K562 (cell line): ENCODE results near the gene PFKP. TPM values are rescaled to one million over a fixed set of nuclear protein-coding genes. Genes with fewer than 3 reads are reported as not detected.

ENCODE experiments used
- ATAC-seq: fragments of 200-7000 bp; cut with Tn5 transposase; 3 replicates; pipeline ENCODE4 v1.9.1; 2020; ENCODE audit warnings: moderate library complexity
- BruUV-seq: library from RNA; stranded (reverse); fragments of 400-500 nt; replicated peaks from 2 replicates; lab custom pipeline; 2021; lab: Mats Ljungman, UMichigan
- CTCF ChIA-PET: fragments of 300-600 bp; formaldehyde crosslinking; extraction: SDS; loops from one replicate; lab custom pipeline; 2021; ENCODE audit warnings: low intra/inter-chr PET ratio; lab: Yijun Ruan, JAX
- POLR2A ChIA-PET: fragments of 300-600, 350-650 bp; sonication (Branson Sonifier 250); formaldehyde crosslinking; extraction: SDS; loops from one replicate; lab custom pipeline; 2021; ENCODE audit warnings: antibody characterized with exemption, inconsistent platforms; lab: Yijun Ruan, JAX
- DNase-seq, 4 experiments: peaks; one replicate each; pipeline versions ENCODE4 v3.0.0 to v3.0.0-alpha.2; 2011 to 2018; ENCODE audit warnings: low spot score in 3 of 4, mixed read lengths in 3 of 4; ENCODE audit errors: extremely low read depth in 1 of 4
- FAIRE-seq: peaks from 2 replicates; lab custom pipeline; 2011; peaks lifted over from hg19 to GRCh38; lab: Jason Lieb, UNC
- H2AFZ ChIP-seq: 2 replicates; pipeline ENCODE4 v1.6.0; 2011; ENCODE audit warnings: low read depth, low read length, control low read depth, inconsistent platforms
- H3K27ac ChIP-seq: fragments of 200-600 bp; 3 replicates; pipeline ENCODE4 v1.8.0; 2011; ENCODE audit warnings: low read depth, mild to moderate bottlenecking, control low read depth, inconsistent platforms, low read length, moderate library complexity, mixed read lengths; ENCODE audit errors: extremely low read depth
- H3K27me3 ChIP-seq, 2 experiments: fragments of 300-600 bp in 1 of 2; 2 replicates in 1 of 2; 3 replicates in 1 of 2; pipeline versions ENCODE4 v1.6.0 to v1.8.0; 2011; ENCODE audit warnings: inconsistent platforms in 2 of 2, low read length in 2 of 2, mild to moderate bottlenecking in 1 of 2, mixed read lengths in 1 of 2, moderate library complexity in 1 of 2; ENCODE audit not compliant: control insufficient read depth in 2 of 2, insufficient read depth in 2 of 2
- H3K36me3 ChIP-seq: fragments of 300-600 bp; 3 replicates; pipeline ENCODE4 v1.8.0; 2011; ENCODE audit warnings: mild to moderate bottlenecking, low read length, inconsistent platforms; ENCODE audit not compliant: control insufficient read depth, insufficient read depth
- H3K4me1 ChIP-seq, 2 experiments: fragments of 200-600 bp in 1 of 2; replicated peaks in 1 of 2; 2 replicates in 1 of 2; 3 replicates in 1 of 2; pipeline versions ENCODE4 v1.5.1 to v1.8.0; 2011; ENCODE audit warnings: inconsistent platforms in 2 of 2, low read length in 2 of 2, mild to moderate bottlenecking in 1 of 2, mixed read lengths in 1 of 2, moderate library complexity in 1 of 2; ENCODE audit not compliant: control insufficient read depth in 2 of 2, insufficient read depth in 2 of 2
- H3K4me2 ChIP-seq: 2 replicates; pipeline ENCODE4 v1.6.1; 2011; ENCODE audit warnings: low read length, control low read depth, inconsistent platforms, mixed read lengths; ENCODE audit not compliant: insufficient read depth
- H3K4me3 ChIP-seq: fragments of 200-600 bp; sonication (generic), shearing (Covaris generic); 2 replicates; pipeline ENCODE4 v1.5.1; 2016; ENCODE audit warnings: control low read depth, inconsistent platforms
- H3K79me2 ChIP-seq: fragments of 200-600 bp; 3 replicates; pipeline ENCODE4 v1.8.0; 2011; ENCODE audit warnings: low read length, inconsistent platforms; ENCODE audit not compliant: control insufficient read depth, insufficient read depth
- H3K9ac ChIP-seq, 2 experiments: 2 replicates each; pipeline versions ENCODE4 v1.6.0 to v1.6.1; 2011; ENCODE audit warnings: low read depth in 2 of 2, low read length in 2 of 2, control low read depth in 1 of 2, inconsistent platforms in 1 of 2, mild to moderate bottlenecking in 1 of 2, mixed read lengths in 1 of 2; ENCODE audit not compliant: insufficient read depth in 1 of 2
- H3K9me1 ChIP-seq: one replicate; pipeline ENCODE4 v1.6.0; 2011; ENCODE audit warnings: inconsistent platforms, mild to moderate bottlenecking, low read length, moderate library complexity; ENCODE audit not compliant: control insufficient read depth, insufficient read depth
- H3K9me3 ChIP-seq: replicated peaks from 2 replicates; pipeline ENCODE4 v1.5.1; 2011; ENCODE audit warnings: low read depth, low read length, inconsistent platforms; ENCODE audit not compliant: control insufficient read depth, insufficient read depth
- H4K20me1 ChIP-seq: replicated peaks from 2 replicates; pipeline ENCODE4 v1.6.1; 2011; ENCODE audit warnings: low read length, inconsistent platforms, mixed read lengths; ENCODE audit not compliant: control insufficient read depth, insufficient read depth
- ATF1 ChIP-seq, 2 experiments: fragments of 450-650 bp in 1 of 2; IDR thresholded peaks; 2 replicates each; pipeline ENCODE4 v1.6.1; 2016; ENCODE audit warnings: missing compliant biosample characterization in 1 of 2, missing genetic modification characterization in 1 of 2
- JUNB ChIP-seq: fragments of 450-650 bp; formaldehyde crosslinking; conservative IDR thresholded peaks from 2 replicates; pipeline ENCODE4 v1.4.0; 2020; ENCODE audit warnings: mild to moderate bottlenecking
- MYNN ChIP-seq, 2 experiments: sonication (generic); formaldehyde crosslinking in 1 of 2; IDR thresholded peaks; 2 replicates each; pipeline versions ENCODE4 v1.5.0 to v1.6.1; 2016 to 2020; ENCODE audit warnings: antibody characterized with exemption in 1 of 2, missing genetic modification reagents in 1 of 2
- PTRF ChIP-seq: fragments of 450-650 bp; IDR thresholded peaks from 2 replicates; pipeline ENCODE4 v1.6.1; 2016; ENCODE audit warnings: mild to moderate bottlenecking, missing genetic modification characterization, missing compliant biosample characterization
- ZNF316 ChIP-seq: fragments of 450-650 bp; IDR thresholded peaks from 2 replicates; pipeline ENCODE4 v1.6.1; 2016
- WGBS: fragments of 100-300 bp; shearing (Covaris generic); methylation state at CpG from one replicate; pipeline ENCODE4 v1.1.6; 2016; ENCODE audit warnings: low coverage, mixed read lengths; ENCODE audit not compliant: insufficient coverage; ENCODE audit errors: missing lambda C conversion rate; 5-methylcytosine and 5-hydroxymethylcytosine counted together
- in situ Hi-C: fragments of 300-500 bp; cut with MboI; formaldehyde crosslinking; loops from 4 replicates; pipeline ENCODE4 v1.15.0; 2018; ENCODE audit warnings: inconsistent platforms, mixed read lengths
- intact Hi-C: fragments of 100-400 bp; cut with micrococcal nuclease; formaldehyde crosslinking; loops from 2 replicates; pipeline ENCODE4 v1.14.2; 2022
- polyA plus RNA-seq, 8 experiments: library from polyadenylated mRNA; depleted of rRNA in 4 of 8; stranded (reverse) in 5 of 8; unstranded in 3 of 8; fragments of >200 nt; fragmentation: Nextera tagmentation in 2 of 8; fragmentation: Illumina TruSeq in 1 of 8; extraction: Ambion mirVana in 2 of 8; extraction: Trizol in 1 of 8; gene quantifications; 2 replicates each; pipeline versions ENCODE4 v1.2.1 to v1.2.3, GENCODE V29; 2011 to 2014; ENCODE audit warnings: inconsistent platforms in 1 of 8, missing spikeins in 1 of 8
- total RNA-seq, 7 experiments: library from RNA; depleted of rRNA in 6 of 7; stranded (reverse); fragments of >200 nt in 6 of 7; fragmentation: Illumina TruSeq in 2 of 7; extraction: Trizol in 2 of 7; gene quantifications; 2 replicates each; pipeline versions ENCODE4 v1.2.1 to v1.2.3, GENCODE V29; 2011 to 2021; ENCODE audit warnings: low replicate concordance in 1 of 7
- TF ChIP-seq, protein P1 (sequence below): fragments of 450-650 bp; formaldehyde crosslinking; IDR thresholded peaks from 2 replicates; pipeline ENCODE4 v1.4.0; 2022; ENCODE audit warnings: missing genetic modification characterization

PFKP gene
- total and polyA plus RNA-seq, 9 of the 15 experiments (the other 6 are each of a cell fraction or from before 2014, with no cell fraction given) = 23.5 to 116 (median 62.1) TPM

DNA sequence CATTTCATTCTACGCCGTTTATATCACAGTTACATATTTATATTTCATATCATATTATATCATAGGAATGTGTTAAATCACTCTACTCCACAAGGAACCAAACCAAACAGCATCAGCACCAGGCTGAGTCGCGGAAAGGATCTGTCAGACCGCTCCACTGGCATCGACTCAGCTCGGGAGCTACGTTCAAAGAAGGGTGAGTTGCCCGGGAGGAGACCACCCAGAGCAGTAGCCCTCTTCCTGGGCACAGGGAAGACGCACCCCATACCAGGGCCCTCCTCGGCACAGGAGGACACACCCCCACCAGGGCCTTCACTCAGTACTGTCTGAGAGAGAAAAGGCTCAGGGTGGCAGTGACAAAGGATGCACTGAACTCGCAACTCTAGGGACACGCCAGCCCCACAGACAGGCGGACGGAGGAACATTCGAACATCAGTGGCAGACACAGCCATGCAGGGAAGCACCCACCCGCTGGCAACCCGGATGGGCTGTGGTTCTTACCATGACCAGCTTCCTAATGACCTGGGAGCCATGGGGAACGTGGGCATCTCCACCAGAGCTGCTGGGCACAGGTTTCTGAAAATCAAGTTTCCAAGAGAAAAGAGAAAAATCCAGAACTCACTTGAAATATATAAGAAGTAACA, 76.6 kb downstream of the PFKP start:
- intact Hi-C loops = no loop called here
- Histone ChIP-seq H3K36me3 (peaks cover 92% of the 10 kb centered on the region), H4K20me1 (no peaks in the 10 kb centered on the region), H3K9me1 (no peaks in the 10 kb centered on the region), H3K4me2 (no peak overlapping the region), H3K4me3 (no peak overlapping the region), H3K4me1 (no peaks in the 10 kb centered on the region), H3K79me2 (no peaks in the 10 kb centered on the region), H3K9me3 (no peaks in the 10 kb centered on the region), H3K27ac (no peak overlapping the region), H3K27me3 (no peaks in the 10 kb centered on the region), H3K9ac (no peak overlapping the region), H2AFZ (no peak overlapping the region)
- ChIA-PET CTCF (no interaction called here), POLR2A (interaction anchor here (1.2 kb wide), 1 partner anchor 9 kb away, joined by 3 read pairs; no protein-coding TSS in a partner anchor)
- TF ChIP-seq ATF1 (CRISPR knock-in tag; IDR thresholded peaks at IDR 0.05) (no peak), ATF1 (tag; IDR thresholded peaks at IDR 0.05) (no peak), MYNN (IDR thresholded peaks at IDR 0.05) (no peak), MYNN (CRISPR knock-in tag; IDR thresholded peaks at IDR 0.05) (no peak), ZNF316 (no peak), JUNB (CRISPR knock-in tag) (no peak), PTRF (tag) (no peak)
- TF ChIP-seq, protein P1, sequence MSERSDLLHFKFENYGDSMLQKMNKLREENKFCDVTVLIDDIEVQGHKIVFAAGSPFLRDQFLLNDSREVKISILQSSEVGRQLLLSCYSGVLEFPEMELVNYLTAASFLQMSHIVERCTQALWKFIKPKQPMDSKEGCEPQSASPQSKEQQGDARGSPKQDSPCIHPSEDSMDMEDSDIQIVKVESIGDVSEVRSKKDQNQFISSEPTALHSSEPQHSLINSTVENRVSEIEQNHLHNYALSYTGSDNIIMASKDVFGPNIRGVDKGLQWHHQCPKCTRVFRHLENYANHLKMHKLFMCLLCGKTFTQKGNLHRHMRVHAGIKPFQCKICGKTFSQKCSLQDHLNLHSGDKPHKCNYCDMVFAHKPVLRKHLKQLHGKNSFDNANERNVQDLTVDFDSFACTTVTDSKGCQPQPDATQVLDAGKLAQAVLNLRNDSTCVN (CRISPR knock-in tag) = no peak
- DNase-seq (no peak), FAIRE-seq (no peak), ATAC-seq (no peak)
- in situ Hi-C loops = no loop called here
- no TSS peak for BruUV-seq
- WGBS = 95% methylated on average over 16 of the region's 19 CpGs
